ENCODE data around the gene SECISBP2L.

Gene SECISBP2L

GRCh38 chr15:49024840-49025239, 21.4 kb downstream of the SECISBP2L start:
- no peak for TF ChIP-seq CREB5 (CRISPR knock-in tag; IDR thresholded peaks at IDR 0.05; ENCODE audit: low read depth)
- TF ChIP-seq BACH2 (CRISPR knock-in tag; IDR thresholded peaks at IDR 0.05; ENCODE audit: borderline replicate concordance), result no peak
- TF ChIP-seq, protein P1, sequence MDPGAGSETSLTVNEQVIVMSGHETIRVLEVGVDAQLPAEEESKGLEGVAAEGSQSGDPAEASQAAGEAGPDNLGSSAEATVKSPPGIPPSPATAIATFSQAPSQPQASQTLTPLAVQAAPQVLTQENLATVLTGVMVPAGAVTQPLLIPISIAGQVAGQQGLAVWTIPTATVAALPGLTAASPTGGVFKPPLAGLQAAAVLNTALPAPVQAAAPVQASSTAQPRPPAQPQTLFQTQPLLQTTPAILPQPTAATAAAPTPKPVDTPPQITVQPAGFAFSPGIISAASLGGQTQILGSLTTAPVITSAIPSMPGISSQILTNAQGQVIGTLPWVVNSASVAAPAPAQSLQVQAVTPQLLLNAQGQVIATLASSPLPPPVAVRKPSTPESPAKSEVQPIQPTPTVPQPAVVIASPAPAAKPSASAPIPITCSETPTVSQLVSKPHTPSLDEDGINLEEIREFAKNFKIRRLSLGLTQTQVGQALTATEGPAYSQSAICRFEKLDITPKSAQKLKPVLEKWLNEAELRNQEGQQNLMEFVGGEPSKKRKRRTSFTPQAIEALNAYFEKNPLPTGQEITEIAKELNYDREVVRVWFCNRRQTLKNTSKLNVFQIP (CRISPR knock-in tag; IDR thresholded peaks at IDR 0.05; ENCODE audit: borderline replicate concordance, low read depth), result no peak
- no peak for TF ChIP-seq ESRRG (CRISPR knock-in tag; IDR thresholded peaks at IDR 0.05)
- TF ChIP-seq SNAI2 (CRISPR knock-in tag; IDR thresholded peaks at IDR 0.05), result no peak
- ATAC-seq, result no peak

DNA sequence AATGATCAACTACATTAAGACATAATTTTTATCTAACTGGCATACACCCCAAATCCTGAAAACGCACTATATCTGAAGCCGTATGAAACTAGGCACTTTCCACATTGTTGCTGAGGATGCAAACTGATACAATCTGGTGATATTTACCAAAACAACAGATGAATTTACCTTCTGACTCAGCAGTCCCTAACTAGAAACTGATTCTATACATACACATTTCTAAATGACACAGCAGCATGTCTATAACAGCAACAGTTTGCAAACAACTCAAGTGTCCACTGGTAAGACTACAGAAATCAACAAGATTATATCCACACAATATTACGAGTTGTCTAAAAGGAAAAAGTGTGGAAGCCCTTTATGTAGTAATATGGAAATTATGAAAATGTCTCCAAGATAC, 22.9 kb downstream of the SECISBP2L start:
- no peak for TF ChIP-seq BACH2 (CRISPR knock-in tag; IDR thresholded peaks at IDR 0.05; ENCODE audit: borderline replicate concordance)
- no peak for TF ChIP-seq ESRRG (CRISPR knock-in tag; IDR thresholded peaks at IDR 0.05)
- no peak for TF ChIP-seq ZFP30 (CRISPR knock-in tag; IDR thresholded peaks at IDR 0.05)
- TF ChIP-seq, protein P2, sequence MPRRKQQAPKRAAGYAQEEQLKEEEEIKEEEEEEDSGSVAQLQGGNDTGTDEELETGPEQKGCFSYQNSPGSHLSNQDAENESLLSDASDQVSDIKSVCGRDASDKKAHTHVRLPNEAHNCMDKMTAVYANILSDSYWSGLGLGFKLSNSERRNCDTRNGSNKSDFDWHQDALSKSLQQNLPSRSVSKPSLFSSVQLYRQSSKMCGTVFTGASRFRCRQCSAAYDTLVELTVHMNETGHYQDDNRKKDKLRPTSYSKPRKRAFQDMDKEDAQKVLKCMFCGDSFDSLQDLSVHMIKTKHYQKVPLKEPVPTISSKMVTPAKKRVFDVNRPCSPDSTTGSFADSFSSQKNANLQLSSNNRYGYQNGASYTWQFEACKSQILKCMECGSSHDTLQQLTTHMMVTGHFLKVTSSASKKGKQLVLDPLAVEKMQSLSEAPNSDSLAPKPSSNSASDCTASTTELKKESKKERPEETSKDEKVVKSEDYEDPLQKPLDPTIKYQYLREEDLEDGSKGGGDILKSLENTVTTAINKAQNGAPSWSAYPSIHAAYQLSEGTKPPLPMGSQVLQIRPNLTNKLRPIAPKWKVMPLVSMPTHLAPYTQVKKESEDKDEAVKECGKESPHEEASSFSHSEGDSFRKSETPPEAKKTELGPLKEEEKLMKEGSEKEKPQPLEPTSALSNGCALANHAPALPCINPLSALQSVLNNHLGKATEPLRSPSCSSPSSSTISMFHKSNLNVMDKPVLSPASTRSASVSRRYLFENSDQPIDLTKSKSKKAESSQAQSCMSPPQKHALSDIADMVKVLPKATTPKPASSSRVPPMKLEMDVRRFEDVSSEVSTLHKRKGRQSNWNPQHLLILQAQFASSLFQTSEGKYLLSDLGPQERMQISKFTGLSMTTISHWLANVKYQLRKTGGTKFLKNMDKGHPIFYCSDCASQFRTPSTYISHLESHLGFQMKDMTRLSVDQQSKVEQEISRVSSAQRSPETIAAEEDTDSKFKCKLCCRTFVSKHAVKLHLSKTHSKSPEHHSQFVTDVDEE (CRISPR knock-in tag; IDR thresholded peaks at IDR 0.05), result no peak
- TF ChIP-seq ZC3H10 (CRISPR knock-in tag; IDR thresholded peaks at IDR 0.05), result no peak
- no peak for ATAC-seq

GRCh38 chr15:49015896-49016295, 30.4 kb downstream of the SECISBP2L start:
- ATAC-seq, result no peak; the same call in 2 of the 3 replicates
- TF ChIP-seq GLIS3 (CRISPR knock-in tag; IDR thresholded peaks at IDR 0.05), result no peak
- TF ChIP-seq, protein P3, sequence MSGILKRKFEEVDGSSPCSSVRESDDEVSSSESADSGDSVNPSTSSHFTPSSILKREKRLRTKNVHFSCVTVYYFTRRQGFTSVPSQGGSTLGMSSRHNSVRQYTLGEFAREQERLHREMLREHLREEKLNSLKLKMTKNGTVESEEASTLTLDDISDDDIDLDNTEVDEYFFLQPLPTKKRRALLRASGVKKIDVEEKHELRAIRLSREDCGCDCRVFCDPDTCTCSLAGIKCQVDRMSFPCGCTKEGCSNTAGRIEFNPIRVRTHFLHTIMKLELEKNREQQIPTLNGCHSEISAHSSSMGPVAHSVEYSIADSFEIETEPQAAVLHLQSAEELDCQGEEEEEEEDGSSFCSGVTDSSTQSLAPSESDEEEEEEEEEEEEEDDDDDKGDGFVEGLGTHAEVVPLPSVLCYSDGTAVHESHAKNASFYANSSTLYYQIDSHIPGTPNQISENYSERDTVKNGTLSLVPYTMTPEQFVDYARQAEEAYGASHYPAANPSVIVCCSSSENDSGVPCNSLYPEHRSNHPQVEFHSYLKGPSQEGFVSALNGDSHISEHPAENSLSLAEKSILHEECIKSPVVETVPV (CRISPR knock-in tag; IDR thresholded peaks at IDR 0.05), result no peak
- TF ChIP-seq, protein P1 (CRISPR knock-in tag; IDR thresholded peaks at IDR 0.05; ENCODE audit: borderline replicate concordance, low read depth), result no peak
- no peak for TF ChIP-seq ZFP3 (CRISPR knock-in tag; IDR thresholded peaks at IDR 0.05)
- no peak for TF ChIP-seq ARNTL (CRISPR knock-in tag; IDR thresholded peaks at IDR 0.05; ENCODE audit: borderline replicate concordance, low read depth)
- TF ChIP-seq, protein P4, sequence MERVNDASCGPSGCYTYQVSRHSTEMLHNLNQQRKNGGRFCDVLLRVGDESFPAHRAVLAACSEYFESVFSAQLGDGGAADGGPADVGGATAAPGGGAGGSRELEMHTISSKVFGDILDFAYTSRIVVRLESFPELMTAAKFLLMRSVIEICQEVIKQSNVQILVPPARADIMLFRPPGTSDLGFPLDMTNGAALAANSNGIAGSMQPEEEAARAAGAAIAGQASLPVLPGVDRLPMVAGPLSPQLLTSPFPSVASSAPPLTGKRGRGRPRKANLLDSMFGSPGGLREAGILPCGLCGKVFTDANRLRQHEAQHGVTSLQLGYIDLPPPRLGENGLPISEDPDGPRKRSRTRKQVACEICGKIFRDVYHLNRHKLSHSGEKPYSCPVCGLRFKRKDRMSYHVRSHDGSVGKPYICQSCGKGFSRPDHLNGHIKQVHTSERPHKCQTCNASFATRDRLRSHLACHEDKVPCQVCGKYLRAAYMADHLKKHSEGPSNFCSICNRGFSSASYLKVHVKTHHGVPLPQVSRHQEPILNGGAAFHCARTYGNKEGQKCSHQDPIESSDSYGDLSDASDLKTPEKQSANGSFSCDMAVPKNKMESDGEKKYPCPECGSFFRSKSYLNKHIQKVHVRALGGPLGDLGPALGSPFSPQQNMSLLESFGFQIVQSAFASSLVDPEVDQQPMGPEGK (CRISPR knock-in tag; IDR thresholded peaks at IDR 0.05; ENCODE audit: borderline replicate concordance), result no peak
- TF ChIP-seq OSR1 (CRISPR knock-in tag; IDR thresholded peaks at IDR 0.05), result no peak
- no peak for TF ChIP-seq BACH2 (CRISPR knock-in tag; IDR thresholded peaks at IDR 0.05; ENCODE audit: borderline replicate concordance)

- no peak for ATAC-seq
- TF ChIP-seq ZNF8 (CRISPR knock-in tag; IDR thresholded peaks at IDR 0.05) (no peak), ZNF70 (CRISPR knock-in tag; IDR thresholded peaks at IDR 0.05) (no peak), ZFP30 (CRISPR knock-in tag; IDR thresholded peaks at IDR 0.05) (no peak), ESRRG (CRISPR knock-in tag; IDR thresholded peaks at IDR 0.05) (no peak), ARNTL (CRISPR knock-in tag; IDR thresholded peaks at IDR 0.05; ENCODE audit: borderline replicate concordance, low read depth) (no peak), ZNF565 (CRISPR knock-in tag; conservative IDR thresholded peaks at IDR 0.05; ENCODE audit: low read depth) (no peak), ISL1 (CRISPR knock-in tag; IDR thresholded peaks at IDR 0.05) (no peak), ZC3H10 (CRISPR knock-in tag; IDR thresholded peaks at IDR 0.05) (no peak), OSR1 (CRISPR knock-in tag; IDR thresholded peaks at IDR 0.05) (no peak), TCF4 (CRISPR knock-in tag; IDR thresholded peaks at IDR 0.05; ENCODE audit: borderline replicate concordance) (no peak), TOX (CRISPR knock-in tag; IDR thresholded peaks at IDR 0.05; ENCODE audit: borderline replicate concordance) (no peak), RARB (CRISPR knock-in tag; IDR thresholded peaks at IDR 0.05) (no peak), PPARA (CRISPR knock-in tag; IDR thresholded peaks at IDR 0.05; ENCODE audit: borderline replicate concordance) (no peak)
- TF ChIP-seq, protein P1 (CRISPR knock-in tag; IDR thresholded peaks at IDR 0.05; ENCODE audit: borderline replicate concordance, low read depth), result no peak
These were observed 46.9 kb downstream of the SECISBP2L start for GRCh38 chr15:48999314-48999713.
